Chondrocyte (in vitro differentiated cells): ENCODE measurements around the gene GP2. TPM values are rescaled to one million over a fixed set of nuclear protein-coding genes. Genes with fewer than 3 reads are reported as not detected.

Source experiments
- DNase-seq: peaks from one replicate; pipeline ENCODE4 v3.0.0; 2021; ENCODE audit warnings: mixed read lengths, low spot score
- H3K27ac Mint-ChIP-seq: one replicate; pipeline ENCODE4 v1.8.0; 2021; ENCODE audit warnings: mild to moderate bottlenecking, moderate library complexity, mixed read lengths; ENCODE audit not compliant: unreplicated experiment
- H3K27me3 Mint-ChIP-seq: 2 replicates; pipeline ENCODE4 v1.8.0; 2021; ENCODE audit warnings: low read depth, mixed read lengths
- H3K36me3 Mint-ChIP-seq: 2 replicates; pipeline ENCODE4 v1.8.0; 2021; ENCODE audit warnings: low read depth, mixed read lengths
- H3K4me1 Mint-ChIP-seq: 2 replicates; pipeline ENCODE4 v1.8.0; 2021; ENCODE audit warnings: low read depth, mild to moderate bottlenecking, mixed read lengths
- H3K4me3 Mint-ChIP-seq: one replicate; pipeline ENCODE4 v1.8.0; 2021; ENCODE audit warnings: mild to moderate bottlenecking, moderate library complexity, mixed read lengths; ENCODE audit not compliant: unreplicated experiment
- H3K9me3 Mint-ChIP-seq: 2 replicates; pipeline ENCODE4 v1.8.0; 2021; ENCODE audit warnings: low read depth, mixed read lengths
- total RNA-seq: library from RNA; stranded (reverse); gene quantifications from 3 replicates; pipeline ENCODE4 v1.2.1, GENCODE V29; 2021
- TF ChIP-seq, protein P1 (sequence below): fragments of 200-600 bp; sonication (generic); IDR thresholded peaks from 2 replicates; pipeline ENCODE4 v1.5.0; 2021; ENCODE audit warnings: antibody characterized with exemption, mild to moderate bottlenecking, moderate library complexity

GP2 gene
- total RNA-seq, 1 donor from 2014 or later = not detected

DNA sequence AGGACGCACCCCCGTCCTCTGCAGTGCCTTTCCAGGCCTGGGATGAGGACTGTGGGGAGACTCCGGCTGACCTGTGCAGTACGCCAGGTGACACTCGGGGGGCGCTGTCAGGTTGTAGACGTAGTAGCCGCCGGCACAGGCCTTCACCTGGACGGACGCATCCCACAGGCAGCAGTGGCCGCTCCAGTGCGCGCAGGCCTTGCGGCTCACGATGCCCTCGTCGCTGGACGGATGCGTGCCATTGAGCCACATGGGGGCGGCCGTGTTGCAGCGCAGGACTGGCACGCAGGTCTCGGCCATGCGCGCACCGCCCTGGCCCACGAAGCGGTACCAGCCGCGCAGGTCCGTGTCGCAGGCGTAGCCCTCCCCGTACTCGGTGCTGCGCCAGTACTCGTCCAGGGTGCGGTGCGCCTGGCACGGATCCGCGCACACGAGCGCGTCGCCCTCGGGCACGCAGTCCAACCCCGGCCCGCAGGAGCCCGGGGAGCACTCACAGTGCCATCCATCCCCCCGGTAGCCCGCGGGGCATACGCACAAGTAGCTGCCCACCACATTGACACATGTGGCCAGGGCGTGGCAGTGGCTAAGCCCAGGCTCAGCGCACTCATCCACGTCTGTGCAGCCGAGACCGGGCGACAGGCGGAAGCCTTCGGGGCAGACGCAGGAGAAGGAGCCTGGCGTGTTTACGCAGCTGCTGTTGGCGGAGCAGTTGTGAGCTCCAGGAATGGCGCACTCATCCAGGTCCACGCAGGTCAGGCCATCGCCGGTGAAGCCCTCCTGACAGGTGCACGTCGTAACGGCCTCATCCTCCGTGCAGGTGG, 21.3 kb upstream of the GP2 start:
- no peak overlapping the region for H3K4me3 Mint-ChIP-seq
- H3K36me3 Mint-ChIP-seq = no peaks in the 10 kb centered on the region
- no peak overlapping the region for H3K27ac Mint-ChIP-seq
- no peaks in the 10 kb centered on the region for H3K9me3 Mint-ChIP-seq
- DNase-seq = no peak
- H3K4me1 Mint-ChIP-seq = no peaks in the 10 kb centered on the region
- H3K27me3 Mint-ChIP-seq = peaks cover 2% of the 10 kb centered on the region
- TF ChIP-seq, protein P1, sequence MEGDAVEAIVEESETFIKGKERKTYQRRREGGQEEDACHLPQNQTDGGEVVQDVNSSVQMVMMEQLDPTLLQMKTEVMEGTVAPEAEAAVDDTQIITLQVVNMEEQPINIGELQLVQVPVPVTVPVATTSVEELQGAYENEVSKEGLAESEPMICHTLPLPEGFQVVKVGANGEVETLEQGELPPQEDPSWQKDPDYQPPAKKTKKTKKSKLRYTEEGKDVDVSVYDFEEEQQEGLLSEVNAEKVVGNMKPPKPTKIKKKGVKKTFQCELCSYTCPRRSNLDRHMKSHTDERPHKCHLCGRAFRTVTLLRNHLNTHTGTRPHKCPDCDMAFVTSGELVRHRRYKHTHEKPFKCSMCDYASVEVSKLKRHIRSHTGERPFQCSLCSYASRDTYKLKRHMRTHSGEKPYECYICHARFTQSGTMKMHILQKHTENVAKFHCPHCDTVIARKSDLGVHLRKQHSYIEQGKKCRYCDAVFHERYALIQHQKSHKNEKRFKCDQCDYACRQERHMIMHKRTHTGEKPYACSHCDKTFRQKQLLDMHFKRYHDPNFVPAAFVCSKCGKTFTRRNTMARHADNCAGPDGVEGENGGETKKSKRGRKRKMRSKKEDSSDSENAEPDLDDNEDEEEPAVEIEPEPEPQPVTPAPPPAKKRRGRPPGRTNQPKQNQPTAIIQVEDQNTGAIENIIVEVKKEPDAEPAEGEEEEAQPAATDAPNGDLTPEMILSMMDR = no peak

DNA sequence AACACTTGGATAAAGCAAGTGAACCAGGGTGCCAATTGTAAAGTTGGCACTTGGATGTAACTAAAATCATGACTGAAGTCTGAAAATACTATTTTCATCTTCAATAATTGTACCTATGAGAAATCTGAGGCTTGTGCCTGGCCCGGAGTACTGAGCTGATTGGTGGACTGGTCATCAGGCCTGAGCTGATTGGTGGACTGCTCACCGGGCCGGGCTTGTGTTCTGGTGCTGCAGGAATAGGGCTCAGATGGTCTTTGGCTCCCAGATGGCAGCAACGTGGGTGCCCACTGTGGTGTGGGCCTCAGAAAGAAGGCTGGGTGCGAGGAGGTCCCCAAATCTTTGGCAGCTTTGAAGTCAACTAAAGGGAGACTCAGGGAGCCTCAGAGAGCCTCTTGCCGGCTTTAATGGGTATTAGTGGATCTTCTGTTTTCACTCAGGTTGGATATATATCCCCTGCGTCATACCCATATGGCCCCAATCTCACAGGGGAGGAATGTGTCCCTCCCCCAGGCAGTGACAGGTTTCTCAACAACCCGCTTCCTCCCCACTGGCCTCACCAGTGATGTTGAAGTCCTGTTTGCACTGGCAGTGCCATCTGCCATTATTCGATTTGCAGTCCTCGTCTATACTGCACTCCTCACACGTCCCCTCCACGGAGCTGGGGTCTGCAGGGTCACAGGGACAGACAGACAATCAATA, 20.5 kb upstream of the GP2 start:
- no peak overlapping the region for H3K4me3 Mint-ChIP-seq
- no peaks in the 10 kb centered on the region for H3K9me3 Mint-ChIP-seq
- H3K36me3 Mint-ChIP-seq = no peaks in the 10 kb centered on the region
- peaks cover 2% of the 10 kb centered on the region for H3K27me3 Mint-ChIP-seq
- DNase-seq = no peak
- H3K4me1 Mint-ChIP-seq = no peaks in the 10 kb centered on the region
- H3K27ac Mint-ChIP-seq = no peak overlapping the region
- TF ChIP-seq, protein P1 = no peak

DNA sequence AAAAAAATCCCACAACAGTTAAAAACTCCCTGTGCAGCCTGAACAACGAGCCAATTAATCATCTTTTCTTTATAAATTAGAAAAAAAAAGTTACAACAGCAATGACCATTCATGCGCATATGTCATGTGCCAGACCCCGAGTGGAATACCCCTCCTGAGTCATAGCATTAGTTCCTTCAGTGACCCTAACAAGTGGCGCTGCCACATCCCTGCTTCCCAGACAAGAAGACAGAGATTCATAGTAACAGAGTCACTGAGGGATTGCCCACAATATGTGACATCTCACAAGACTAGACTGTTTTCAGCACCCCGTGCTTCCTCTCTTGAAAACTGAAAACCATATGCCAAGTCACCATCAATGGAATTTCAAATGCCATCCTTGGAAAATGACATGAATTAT, 17.3 kb upstream of the GP2 start:
- H3K27ac Mint-ChIP-seq = no peak overlapping the region
- no peaks in the 10 kb centered on the region for H3K27me3 Mint-ChIP-seq
- no peak for DNase-seq
- no peaks in the 10 kb centered on the region for H3K36me3 Mint-ChIP-seq
- TF ChIP-seq, protein P1 = no peak
- no peaks in the 10 kb centered on the region for H3K4me1 Mint-ChIP-seq
- no peak overlapping the region for H3K4me3 Mint-ChIP-seq
- no peaks in the 10 kb centered on the region for H3K9me3 Mint-ChIP-seq

DNA sequence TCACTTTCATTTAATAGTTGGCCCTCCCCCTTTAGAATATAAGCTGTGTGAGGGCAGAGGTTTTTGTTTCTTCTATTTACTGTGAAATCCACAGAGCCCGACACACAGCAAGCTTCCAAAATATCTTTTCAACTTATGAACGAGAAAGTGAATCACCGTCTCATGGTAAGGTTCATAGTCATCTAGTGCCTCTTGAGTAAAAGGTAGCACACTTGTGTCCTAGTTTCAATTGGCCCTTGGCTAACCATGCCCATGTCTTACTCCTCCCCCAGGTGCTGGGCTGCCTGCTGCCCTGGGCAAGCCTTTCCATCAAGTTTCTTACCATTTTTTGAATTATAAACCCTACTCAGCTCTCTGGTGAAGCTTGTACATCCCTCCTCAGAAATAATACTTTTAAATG, 12.4 kb upstream of the GP2 start:
- no peak for DNase-seq
- Mint-ChIP-seq H3K9me3 (no peaks in the 10 kb centered on the region), H3K4me1 (no peaks in the 10 kb centered on the region), H3K4me3 (no peak overlapping the region), H3K36me3 (no peaks in the 10 kb centered on the region), H3K27me3 (peaks cover 8% of the 10 kb centered on the region), H3K27ac (no peak overlapping the region)
- TF ChIP-seq, protein P1 = no peak

DNA sequence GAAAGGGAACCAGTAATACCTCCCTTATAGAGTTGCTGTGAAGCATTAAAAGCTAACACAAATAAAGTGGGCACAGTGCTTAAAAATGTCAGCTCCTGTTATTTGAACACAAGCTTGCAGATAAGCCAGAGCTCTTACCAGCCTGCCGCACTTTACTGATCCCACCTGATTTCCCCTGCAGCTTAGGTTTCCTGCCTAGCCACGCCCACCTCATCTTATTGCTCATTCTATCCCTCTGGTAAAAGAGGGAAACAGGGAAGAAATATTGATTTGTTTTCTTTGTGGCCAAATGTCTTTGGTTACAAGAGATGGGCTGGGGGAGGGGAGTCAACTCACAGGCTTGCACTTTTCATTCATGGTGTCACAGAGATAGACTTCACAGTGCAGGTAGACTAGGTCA, 9.6 kb upstream of the GP2 start:
- Mint-ChIP-seq H3K36me3 (no peaks in the 10 kb centered on the region), H3K9me3 (no peaks in the 10 kb centered on the region), H3K4me1 (no peaks in the 10 kb centered on the region), H3K27ac (no peak overlapping the region), H3K4me3 (no peak overlapping the region), H3K27me3 (peaks cover 8% of the 10 kb centered on the region)
- TF ChIP-seq, protein P1 = no peak
- DNase-seq = no peak
